Hematopoietic multipotent progenitor cell treated with erythropoietin and hydrocortisone succinate and interleukin-3 and kit ligand, for 8 days (in vitro differentiated cells): Measurements from ENCODE around the gene CDH22.

ENCODE experiments used
- DNase-seq: peaks from one replicate; pipeline ENCODE4 v3.0.0-alpha.2; 2015

Gene CDH22

GRCh38 chr20:46308258-46309157 lies at the start of gene CDH22:
Gene CDH22, minus strand, starts transcription at chr20:46308498. Its CDS starts 57,204 bp downstream, at chr20:46251294.
- peak; percentile 36 for DNase-seq

DNA sequence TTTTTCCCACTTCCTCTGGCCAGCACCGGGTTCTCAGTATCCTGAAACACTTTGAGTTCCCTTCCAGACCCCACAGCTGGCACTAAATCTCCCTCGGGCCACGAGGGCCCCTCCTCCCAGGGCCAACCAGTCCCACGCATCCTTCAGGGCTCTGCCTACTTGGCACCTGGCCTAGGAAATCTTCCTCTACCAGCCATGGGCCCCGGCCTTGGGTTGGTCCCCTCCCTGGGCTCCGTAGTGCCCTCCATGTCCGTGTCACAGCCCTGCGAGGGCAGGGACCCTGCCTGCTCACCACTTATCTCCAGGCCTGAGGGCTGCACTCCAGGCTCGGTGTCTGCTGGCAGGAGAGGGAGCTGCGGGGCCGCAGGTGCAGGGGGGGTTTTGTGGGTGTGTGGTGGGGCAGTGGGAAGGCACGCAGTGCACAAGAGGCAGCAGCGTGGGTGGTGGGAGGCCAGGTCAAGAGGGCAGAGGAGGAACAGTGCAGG lies 48.8 kb upstream of the CDH22 start:
- DNase-seq, result peak; percentile 51

- no peak for DNase-seq
Measured at GRCh38 chr20:46356195-46357029, 48.1 kb upstream of the CDH22 start.

DNA sequence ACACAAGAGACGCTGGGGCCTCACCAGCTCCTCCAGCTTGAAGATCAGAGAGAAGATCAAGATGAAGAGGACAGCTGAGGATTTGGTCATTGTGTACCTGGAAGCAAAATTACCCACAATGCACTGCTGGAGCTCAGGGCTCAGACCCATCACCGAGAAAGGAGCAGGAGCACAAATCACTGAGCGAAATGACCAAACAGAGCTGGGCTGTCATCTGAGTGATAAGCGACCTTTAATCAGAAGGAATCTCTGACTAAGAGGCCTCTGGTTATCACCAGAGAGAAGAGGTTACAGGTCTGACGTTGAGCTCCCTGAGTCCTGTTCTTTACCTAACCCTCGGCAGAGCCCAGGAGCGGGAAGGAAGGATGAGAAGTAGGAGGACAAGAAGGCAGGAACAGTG lies 47.5 kb upstream of the CDH22 start:
- no peak for DNase-seq

DNA sequence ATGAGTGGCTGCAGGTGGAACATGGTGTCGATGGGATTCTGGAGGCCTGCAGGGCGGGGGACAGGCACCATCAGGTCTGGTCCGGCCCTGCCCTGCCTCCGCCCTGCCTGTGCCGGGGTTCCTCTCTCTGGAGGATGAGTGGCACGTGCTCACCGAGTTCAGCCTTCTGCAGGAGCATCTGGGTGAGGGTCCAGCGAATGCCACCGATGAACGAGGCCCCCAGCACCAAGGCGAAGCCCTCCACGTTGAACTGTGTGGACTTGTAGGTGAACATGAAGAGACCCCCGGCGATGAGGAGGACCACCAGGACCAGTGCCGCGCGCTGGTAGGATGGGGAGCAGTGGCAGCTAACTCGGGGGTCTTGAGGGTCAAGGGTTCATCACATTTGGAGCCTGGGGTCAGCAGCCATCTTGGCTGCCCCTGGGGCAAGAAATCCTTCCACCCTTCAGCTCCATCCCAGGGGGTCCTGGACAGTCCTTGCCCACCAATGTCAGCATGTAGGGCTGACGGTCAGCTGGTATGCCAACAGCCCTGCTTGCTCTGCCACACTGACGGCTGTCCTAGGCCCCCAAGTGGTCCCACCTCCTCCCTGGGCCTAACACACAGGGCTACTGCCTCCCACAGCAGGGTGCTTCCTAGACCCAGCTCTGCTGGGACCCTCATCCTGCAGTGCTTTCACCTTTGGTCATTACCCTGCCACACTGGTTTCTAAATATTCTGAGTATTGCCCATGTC lies 46.8 kb upstream of the CDH22 start:
- DNase-seq, result no peak

GRCh38 chr20:46354207-46354555 lies 45.9 kb upstream of the CDH22 start:
- no peak for DNase-seq

DNA sequence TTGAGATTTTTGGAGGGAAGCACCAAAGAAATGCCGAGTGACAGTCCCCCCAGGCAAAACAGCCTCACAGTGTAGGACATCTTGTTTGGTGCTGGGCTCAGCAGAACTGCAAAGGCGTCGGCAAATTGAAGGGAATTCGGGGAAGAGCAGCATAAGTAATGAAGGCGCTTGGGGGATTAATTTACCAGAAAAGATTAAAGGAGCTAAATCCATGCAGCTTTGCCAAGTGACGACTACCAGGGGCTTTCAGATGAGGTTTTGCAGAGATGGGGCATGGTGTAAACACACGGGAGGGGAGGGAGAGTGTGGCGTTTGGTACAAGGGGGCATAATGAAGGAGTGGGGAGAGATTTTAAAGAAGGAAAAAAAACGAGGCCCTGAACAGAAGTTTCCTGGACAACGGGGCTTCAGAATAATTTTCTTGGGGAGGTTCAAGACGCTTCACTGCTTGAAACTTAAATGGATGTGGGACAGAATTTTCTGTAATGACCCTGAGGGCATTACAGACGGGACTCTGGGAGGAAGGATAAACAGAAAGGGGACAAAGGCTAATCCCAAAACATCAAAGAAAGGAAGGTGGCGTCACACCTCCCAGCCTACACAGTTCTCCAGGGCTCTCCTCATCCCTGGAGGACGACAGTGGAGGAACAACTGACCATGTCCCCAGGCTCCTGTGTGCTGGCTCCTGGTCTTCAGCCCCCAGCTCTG lies 45.4 kb upstream of the CDH22 start:
- no peak for DNase-seq

DNA sequence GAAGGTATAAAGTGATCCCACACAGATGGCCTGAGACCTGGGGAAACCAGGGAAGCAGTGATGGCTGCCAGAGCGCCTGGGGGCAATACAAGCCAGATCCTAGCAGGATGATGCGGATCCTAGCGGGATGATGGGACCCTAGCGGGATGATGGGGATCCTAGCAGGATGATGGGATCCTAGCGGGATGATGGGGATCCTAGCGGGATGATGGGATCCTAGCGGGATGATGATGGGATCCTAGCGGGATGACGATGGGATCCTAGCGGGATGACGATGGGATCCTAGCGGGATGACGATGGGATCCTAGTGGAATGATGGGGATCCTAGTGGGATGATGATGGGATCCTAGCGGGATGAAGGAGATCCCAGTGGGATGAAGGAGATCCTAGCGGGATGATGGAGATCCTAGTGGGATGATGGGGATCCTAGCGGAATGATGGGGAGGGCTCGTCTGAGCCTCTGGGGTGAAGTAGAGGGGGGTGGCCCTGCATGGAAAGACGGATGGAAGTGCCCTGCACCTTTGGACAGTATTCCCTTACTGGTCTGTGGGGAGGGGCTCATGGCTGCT lies 44.2 kb upstream of the CDH22 start:
- no peak for DNase-seq

DNA sequence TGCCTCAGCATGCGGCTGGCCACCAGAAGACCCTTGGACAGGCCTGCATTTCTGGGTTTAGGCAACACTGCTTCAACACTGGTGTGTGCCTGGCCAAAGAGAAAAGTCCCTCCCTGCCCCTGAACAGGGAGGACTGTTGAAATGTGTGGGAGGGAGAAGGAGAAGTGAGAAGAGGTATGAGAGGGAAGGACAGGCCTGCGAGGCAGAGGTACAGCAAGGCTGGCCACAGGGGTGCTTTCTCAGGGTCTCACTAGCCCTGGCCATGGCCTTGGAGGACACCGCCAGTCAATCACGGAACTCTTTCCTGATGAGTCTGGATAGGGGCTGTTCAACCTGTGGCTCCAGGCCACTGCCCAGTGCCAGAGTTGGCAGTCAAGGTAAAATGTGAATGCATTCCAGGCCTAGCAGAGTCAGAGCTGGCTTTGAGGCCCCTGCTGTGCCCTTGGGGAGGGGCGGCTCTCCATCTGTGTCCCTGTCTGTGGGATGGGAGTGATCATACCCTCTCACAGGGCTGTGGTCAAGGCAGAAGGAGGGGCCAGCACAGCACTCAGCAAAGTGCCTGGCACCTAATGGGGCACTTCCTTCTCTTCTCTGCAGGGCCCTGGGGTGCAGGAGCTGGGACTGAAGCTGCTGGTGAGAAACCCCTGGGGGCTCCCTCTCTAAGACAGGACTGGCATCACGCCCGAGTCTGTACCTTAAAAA lies 43.2 kb upstream of the CDH22 start:
- DNase-seq, result no peak

GRCh38 chr20:46350986-46351267 lies 42.6 kb upstream of the CDH22 start:
- DNase-seq, result no peak

DNA sequence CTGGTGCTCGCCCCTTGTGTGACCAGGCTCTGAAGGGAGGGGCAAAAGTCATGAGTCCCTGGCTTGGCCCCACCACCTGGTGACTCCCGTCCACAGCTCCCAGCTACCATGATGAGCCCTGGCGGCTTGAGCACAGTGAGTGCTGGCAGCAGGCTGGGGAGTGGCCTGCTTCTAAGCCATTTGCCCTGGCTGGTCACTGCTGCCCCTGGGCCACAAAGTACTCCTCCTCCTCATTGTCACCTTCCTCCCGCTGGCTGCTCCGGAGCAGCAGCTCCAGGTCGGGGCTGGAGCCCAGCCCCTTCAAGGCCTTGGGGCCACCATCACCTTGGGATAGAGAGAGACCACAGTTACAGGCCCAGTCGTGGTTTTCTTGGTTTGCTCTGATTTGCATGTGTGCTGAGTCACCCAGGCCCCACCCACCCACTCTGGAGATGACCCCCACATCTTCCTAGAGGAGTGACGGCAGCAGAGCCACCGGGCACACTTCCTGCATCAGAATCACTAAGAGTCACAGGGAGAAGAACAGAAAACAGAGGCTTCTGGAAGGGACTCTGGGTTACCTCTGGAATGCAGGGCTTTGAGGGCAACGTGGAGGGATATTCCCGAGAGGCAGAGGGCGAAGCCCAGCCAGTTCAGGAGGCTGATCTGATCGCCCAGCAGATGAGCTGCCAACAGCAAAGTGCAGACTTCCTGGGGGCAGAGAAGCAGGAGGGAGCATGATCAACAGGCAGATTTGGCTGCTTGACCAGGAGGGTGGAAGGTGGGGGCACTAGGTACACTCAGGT lies 42.1 kb upstream of the CDH22 start:
- peak; percentile 29 for DNase-seq

DNA sequence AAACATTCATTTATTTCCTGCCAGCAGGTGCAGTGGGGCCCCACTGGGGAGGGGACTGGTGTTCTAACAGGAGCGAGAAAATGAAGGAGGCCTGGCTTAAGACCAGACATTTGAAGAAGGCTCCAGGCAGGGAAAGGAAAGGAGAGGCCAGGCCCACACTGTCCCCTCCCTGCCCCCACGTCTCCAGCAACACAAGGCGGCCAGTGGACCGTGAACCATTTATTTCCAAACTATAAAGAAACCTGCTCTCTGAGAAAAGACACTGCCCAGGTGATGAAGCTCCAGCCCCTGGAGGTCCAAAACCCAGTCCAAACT lies 41.4 kb upstream of the CDH22 start:
- DNase-seq, result no peak

DNA sequence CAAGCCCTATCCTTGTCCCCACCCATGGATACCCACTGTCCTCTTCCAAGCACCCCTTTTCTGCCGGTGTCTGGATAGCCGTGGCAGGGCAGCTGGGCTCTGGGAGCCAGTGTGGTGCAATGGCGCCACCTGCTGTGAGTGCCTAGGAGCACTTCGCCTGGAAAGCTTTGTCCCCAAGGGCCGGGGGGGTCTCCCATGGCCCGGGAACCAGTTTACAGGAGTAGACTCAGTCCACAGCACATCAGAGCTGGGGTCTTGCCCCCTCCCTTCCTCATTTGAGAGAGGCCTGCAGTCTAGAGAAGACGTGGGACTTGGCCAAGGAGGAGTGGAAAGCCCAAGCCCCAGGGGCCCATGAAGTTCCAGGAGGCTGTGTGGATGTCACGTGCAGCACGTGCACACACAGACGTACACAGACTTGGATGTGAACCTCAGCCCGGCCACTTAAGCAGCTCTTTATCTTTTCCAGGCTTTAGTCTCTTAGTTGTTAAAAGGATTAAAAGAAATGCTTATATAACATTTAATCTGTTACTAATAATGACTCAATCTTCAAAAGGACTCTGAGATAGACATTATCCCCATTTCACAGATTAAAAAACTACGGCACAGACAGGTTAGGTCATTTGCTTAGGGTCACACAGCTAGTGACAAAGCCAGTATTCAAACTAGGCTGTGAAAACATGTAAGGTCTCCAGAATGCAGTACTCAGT lies 40.9 kb upstream of the CDH22 start:
- peak; percentile 45 for DNase-seq

- no peak for DNase-seq
Measured at GRCh38 chr20:46347841-46348803, 39.8 kb upstream of the CDH22 start.

DNA sequence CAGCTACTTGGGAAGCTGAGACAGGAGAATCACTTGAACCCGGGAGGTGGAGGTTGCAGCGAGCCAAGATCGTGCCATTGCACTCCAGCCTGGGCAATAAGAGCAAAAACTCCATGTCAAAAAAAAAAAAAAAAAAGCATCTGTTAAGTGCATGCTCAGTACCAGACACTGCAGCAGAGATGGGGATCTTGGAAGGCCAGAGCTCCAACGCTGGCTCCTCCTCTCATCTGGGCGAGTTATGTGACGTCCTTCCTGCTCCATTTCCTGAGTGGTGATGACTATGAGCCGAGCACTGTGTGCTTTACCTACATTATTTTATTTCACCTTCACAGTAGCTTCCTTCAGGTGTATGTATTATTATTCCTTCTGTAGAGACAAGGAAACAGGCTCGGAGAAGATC lies 38.5 kb upstream of the CDH22 start:
- DNase-seq, result no peak

DNA sequence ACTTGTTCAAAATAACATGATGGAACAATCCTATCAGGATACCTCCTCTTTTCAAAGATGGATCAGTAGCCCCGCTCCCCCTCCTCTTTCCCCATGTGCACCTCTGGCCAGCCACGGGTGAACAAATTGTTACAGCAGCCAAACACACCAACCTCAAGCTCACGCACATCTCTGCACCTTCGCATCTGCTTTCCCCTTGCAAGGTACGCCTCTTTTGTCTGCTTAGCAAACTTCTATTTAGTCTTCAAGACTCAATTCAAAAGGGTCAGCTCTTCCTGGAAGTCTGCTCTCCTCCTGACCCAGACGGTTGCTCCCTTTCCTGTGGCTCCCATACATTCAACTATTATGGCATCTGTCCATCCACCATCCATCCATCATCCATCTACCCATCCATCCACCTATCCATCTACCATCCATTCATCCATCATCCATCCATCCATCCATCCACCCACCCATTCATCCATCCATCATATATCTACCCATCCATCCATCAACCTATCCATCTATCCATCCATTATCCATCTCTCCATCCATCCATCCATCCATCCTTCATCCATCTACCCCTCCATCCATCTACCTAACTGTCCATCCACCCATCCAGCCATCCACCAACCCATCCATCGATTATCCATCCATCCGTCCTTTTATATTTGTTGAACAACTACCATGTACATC lies 36.3 kb upstream of the CDH22 start:
- no peak for DNase-seq

GRCh38 chr20:46343975-46344357 lies 35.7 kb upstream of the CDH22 start:
- no peak for DNase-seq

DNA sequence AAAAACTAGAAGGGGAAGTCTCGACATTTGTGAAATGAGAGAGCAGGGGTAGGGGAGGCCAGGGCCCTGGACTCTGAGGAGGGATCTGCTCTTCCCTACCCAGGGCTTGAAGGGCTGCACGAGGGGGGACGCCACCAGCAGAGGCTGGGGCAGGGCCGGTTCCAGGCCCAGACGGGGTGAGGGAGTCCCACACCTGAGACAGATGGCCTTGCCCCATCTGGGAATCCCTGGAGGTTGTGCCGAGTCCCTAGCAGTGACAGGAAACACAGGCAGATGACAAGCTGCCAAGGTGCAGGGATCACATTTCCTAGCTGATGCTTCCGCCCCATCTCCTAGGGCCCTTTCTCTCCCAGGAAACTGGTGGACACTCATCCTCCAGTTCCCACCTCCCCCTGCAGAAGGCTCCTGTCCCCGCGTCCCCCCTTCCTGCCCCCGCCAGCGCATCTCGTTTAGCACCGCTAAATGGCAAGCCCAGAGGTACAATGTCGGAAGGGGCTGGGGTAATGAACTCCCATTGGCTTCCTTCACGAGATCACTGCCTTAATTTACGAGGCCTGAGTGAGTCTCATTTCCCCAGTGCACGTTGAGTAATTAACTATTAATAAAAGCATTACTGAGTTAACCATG lies 35.2 kb upstream of the CDH22 start:
- DNase-seq, result no peak
